ENCODE data around the gene PSMB3. TPM values are rescaled to one million over a fixed set of nuclear protein-coding genes. Genes with fewer than 3 reads are reported as not detected.

The PSMB3 gene
- total RNA-seq, 1 experiment from 2014 or later: 441 TPM

DNA sequence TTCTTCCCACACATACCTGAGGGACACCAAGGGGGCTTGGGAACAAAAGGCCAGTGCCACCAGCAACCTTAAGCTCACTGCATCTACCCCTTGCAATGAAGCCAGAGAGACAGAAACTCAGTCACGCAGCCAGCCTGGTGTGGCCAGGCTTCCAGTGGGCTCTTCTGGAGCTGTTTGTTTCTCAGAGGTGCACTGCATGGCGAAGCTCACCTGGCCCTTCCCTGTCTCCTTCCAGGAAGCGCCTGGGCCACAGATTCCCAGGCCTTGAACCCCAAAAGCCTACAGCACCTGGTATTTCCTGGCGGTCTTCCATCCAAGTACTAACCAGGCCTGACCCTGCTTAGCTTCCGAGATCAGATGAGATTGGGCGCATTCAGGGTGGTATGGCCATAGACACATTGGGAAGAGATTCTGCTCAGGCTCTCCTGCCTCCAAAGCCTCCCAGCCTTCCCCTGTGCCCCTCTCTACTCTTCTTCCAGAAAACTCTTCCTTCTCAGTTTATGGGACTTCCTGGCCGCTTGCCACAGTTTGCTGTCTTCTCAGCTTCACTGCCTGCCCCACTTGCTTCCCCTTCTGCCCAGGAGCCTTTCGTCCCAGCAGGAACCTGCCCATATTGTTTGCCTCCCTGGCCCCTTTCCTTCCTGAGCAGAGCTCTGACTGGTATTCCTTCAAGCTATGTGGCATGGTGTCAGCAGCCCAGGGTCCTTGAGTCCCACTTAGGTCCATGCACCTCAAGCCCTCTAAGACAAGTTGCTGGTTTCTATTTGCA is 20.8 kb upstream of the PSMB3 start:
- CTCF ChIA-PET: no interaction called here
- intact Hi-C loops (cut with micrococcal nuclease): no loop called here
- H3K27me3 ChIP-seq (ENCODE audit: low read length): no peaks in the 10 kb centered on the region
- no peak overlapping the region for H3K27ac ChIP-seq (ENCODE audit: low read length)
- H3K9me3 ChIP-seq (ENCODE audit: low read length): no peaks in the 10 kb centered on the region
- H3K4me2 ChIP-seq (ENCODE audit: low read length): peak overlapping the region; percentile 97
- no peak for TF ChIP-seq EZH2 (IDR thresholded peaks at IDR 0.05; ENCODE audit: low read length, unreplicated experiment)
- TF ChIP-seq, protein P1, sequence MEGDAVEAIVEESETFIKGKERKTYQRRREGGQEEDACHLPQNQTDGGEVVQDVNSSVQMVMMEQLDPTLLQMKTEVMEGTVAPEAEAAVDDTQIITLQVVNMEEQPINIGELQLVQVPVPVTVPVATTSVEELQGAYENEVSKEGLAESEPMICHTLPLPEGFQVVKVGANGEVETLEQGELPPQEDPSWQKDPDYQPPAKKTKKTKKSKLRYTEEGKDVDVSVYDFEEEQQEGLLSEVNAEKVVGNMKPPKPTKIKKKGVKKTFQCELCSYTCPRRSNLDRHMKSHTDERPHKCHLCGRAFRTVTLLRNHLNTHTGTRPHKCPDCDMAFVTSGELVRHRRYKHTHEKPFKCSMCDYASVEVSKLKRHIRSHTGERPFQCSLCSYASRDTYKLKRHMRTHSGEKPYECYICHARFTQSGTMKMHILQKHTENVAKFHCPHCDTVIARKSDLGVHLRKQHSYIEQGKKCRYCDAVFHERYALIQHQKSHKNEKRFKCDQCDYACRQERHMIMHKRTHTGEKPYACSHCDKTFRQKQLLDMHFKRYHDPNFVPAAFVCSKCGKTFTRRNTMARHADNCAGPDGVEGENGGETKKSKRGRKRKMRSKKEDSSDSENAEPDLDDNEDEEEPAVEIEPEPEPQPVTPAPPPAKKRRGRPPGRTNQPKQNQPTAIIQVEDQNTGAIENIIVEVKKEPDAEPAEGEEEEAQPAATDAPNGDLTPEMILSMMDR (conservative IDR thresholded peaks at IDR 0.05; ENCODE audit: low read depth, low read length): no peak
- TF ChIP-seq EZH2phosphoT487 (IDR thresholded peaks at IDR 0.05; ENCODE audit: borderline replicate concordance, low read length): no peak
- peaks cover 23% of the 10 kb centered on the region for H3K79me2 ChIP-seq (ENCODE audit: low read length)
- no peaks in the 10 kb centered on the region for H3K9me2 ChIP-seq (replicated peaks; ENCODE audit: low read length)
- no peaks in the 10 kb centered on the region for H3K36me3 ChIP-seq (ENCODE audit: low read depth, low read length)
- H2AFZ ChIP-seq (ENCODE audit: low read length): no peak overlapping the region
- DNase-seq (no peak), ATAC-seq (no peak)
- no peaks in the 10 kb centered on the region for H3F3A ChIP-seq (ENCODE audit: low read length, unreplicated experiment)
- POLR2A ChIA-PET (ENCODE audit: unreplicated experiment): no interaction called here
- peaks cover 20% of the 10 kb centered on the region for H3K4me1 ChIP-seq (ENCODE audit: insufficient read depth, low read length)
- H4K20me1 ChIP-seq (ENCODE audit: low read length): 0 out of 2 replicates have a peak, but pooled peaks cover 4% of the 10 kb centered on the region
- no TSS peak for BruUV-seq (replicated peaks)
- H3K4me3 ChIP-seq (ENCODE audit: low read length): peak overlapping the region; percentile 95
- no peak overlapping the region for H3K9ac ChIP-seq (ENCODE audit: low read length)

DNA sequence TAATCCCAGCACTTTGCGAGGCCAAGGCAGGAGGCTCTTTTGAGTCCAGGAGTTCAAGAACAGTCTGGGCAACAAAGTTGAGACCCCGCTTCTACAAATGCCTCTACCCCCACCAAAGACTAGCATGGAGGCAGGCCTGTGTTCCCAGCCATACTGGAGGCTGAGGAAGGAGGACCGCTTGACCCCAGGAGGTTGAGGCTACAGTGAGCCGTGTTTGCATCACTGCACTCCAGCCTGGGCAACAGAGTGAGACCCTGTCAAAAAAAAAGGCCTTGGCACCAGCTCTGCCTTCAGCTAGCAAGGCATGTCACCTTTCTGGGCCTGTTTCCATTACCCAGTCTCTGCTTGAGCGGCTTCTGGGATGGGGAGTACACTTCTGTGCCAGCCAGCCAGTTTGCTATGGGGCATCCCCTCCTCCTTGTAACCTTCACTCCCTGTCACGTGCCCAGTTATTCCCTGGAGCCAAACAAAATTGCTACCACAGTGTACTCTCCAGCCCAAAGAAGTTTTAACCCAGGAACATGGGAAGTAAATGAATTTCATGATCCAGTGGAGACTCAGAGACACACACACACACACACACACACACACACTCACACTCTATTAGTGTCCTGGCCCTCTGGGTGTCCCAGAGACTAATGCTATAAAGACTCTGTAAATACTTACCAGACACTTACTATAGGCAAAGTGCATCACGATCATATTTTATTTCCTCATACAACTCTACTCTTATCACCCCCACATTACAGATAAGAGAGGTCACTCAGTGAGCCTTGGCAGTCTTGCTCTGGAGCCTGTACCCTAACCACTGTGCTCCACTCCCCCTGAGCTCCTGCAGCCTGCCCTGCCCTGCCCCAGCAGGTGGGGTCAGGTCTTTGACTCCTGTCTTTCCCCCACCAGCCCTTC is 19.9 kb upstream of the PSMB3 start:
- H3K4me3 ChIP-seq (ENCODE audit: low read length): no peak overlapping the region
- H3K4me2 ChIP-seq (ENCODE audit: low read length): peak overlapping the region; percentile 97
- no peaks in the 10 kb centered on the region for H3K36me3 ChIP-seq (ENCODE audit: low read depth, low read length)
- no peaks in the 10 kb centered on the region for H3K27me3 ChIP-seq (ENCODE audit: low read length)
- no peaks in the 10 kb centered on the region for H3F3A ChIP-seq (ENCODE audit: low read length, unreplicated experiment)
- ATAC-seq: no peak
- 0 out of 2 replicates have a peak, but pooled peaks cover 4% of the 10 kb centered on the region for H4K20me1 ChIP-seq (ENCODE audit: low read length)
- no peak overlapping the region for H2AFZ ChIP-seq (ENCODE audit: low read length)
- ChIA-PET POLR2A (ENCODE audit: unreplicated experiment) (no interaction called here), CTCF (no interaction called here)
- no peak overlapping the region for H3K9ac ChIP-seq (ENCODE audit: low read length)
- intact Hi-C loops (cut with micrococcal nuclease): no loop called here
- TF ChIP-seq EZH2phosphoT487 (IDR thresholded peaks at IDR 0.05; ENCODE audit: borderline replicate concordance, low read length) (no peak), EZH2 (IDR thresholded peaks at IDR 0.05; ENCODE audit: low read length, unreplicated experiment) (no peak)
- TF ChIP-seq, protein P1 (conservative IDR thresholded peaks at IDR 0.05; ENCODE audit: low read depth, low read length): no peak
- no peak overlapping the region for H3K27ac ChIP-seq (ENCODE audit: low read length)
- peaks cover 20% of the 10 kb centered on the region for H3K4me1 ChIP-seq (ENCODE audit: insufficient read depth, low read length)
- BruUV-seq (replicated peaks): no TSS peak
- DNase-seq: no peak
- no peaks in the 10 kb centered on the region for H3K9me2 ChIP-seq (replicated peaks; ENCODE audit: low read length)
- H3K79me2 ChIP-seq (ENCODE audit: low read length): peaks cover 23% of the 10 kb centered on the region
- H3K9me3 ChIP-seq (ENCODE audit: low read length): no peaks in the 10 kb centered on the region

All from PC-3 (cell line).